H1 (cell line): ENCODE measurements around the gene PCBP4. TPM values are rescaled to one million over a fixed set of nuclear protein-coding genes. Genes with fewer than 3 reads are reported as not detected.
A peak's percentile ranks its signal among the peaks of the same experiment; 100 is the strongest.

Source experiments
- CTCF ChIA-PET: fragments of 300-600 bp; sonication (Branson Sonifier 250); formaldehyde crosslinking; loops from one replicate; lab custom pipeline; 2021; ENCODE audit not compliant: partially characterized antibody; lab: Charles Lee
- POLR2A ChIA-PET: fragments of 300-600 bp; sonication (Branson Sonifier 250); formaldehyde crosslinking; loops from one replicate; lab custom pipeline; 2021; ENCODE audit warnings: inconsistent platforms; ENCODE audit not compliant: partially characterized antibody; lab: Charles Lee
- DNase-seq, 2 experiments: peaks; one replicate each; pipeline versions ENCODE4 v3.0.0 to v3.0.0-alpha.2; 2010 to 2022; ENCODE audit warnings: low spot score in 2 of 2, low read depth in 1 of 2, mixed read lengths in 1 of 2
- FAIRE-seq: peaks from 2 replicates; lab custom pipeline; 2011; peaks lifted over from hg19 to GRCh38; lab: Jason Lieb, UNC
- H2AFZ ChIP-seq: 2 replicates; pipeline ENCODE4 v1.8.1; 2012; ENCODE audit warnings: low read length, inconsistent platforms
- H2AK5ac ChIP-seq: 2 replicates; pipeline ENCODE4 v1.6.1; 2013; ENCODE audit warnings: low read depth, low read length
- H2BK120ac ChIP-seq: replicated peaks from 2 replicates; pipeline ENCODE3; 2013; ENCODE audit warnings: low read depth, low read length, inconsistent platforms
- H2BK12ac ChIP-seq: 2 replicates; pipeline ENCODE4 v1.6.1; 2013; ENCODE audit warnings: low read depth, low read length
- H2BK15ac ChIP-seq: 2 replicates; pipeline ENCODE4 v1.6.1; 2013; ENCODE audit warnings: low read length
- H2BK20ac ChIP-seq: 2 replicates; pipeline ENCODE4 v1.6.1; 2013; ENCODE audit warnings: low read length
- H2BK5ac ChIP-seq: 2 replicates; pipeline ENCODE4 v1.6.1; 2013; ENCODE audit warnings: low read depth, low read length
- H3K14ac ChIP-seq: 2 replicates; pipeline ENCODE4 v1.6.1; 2013; ENCODE audit warnings: inconsistent platforms; ENCODE audit not compliant: insufficient read length
- H3K18ac ChIP-seq: 2 replicates; pipeline ENCODE4 v1.6.1; 2013; ENCODE audit warnings: low read length; ENCODE audit errors: extremely low read depth
- H3K23ac ChIP-seq: 2 replicates; pipeline ENCODE4 v1.6.1; 2013; ENCODE audit warnings: inconsistent platforms; ENCODE audit not compliant: insufficient read length
- H3K23me2 ChIP-seq: 2 replicates; pipeline ENCODE4 v1.6.1; 2013; ENCODE audit warnings: low read depth, low read length
- H3K27ac ChIP-seq: 2 replicates; pipeline ENCODE4 v1.6.1; 2011; ENCODE audit warnings: low read depth, low read length, inconsistent platforms
- H3K27me3 ChIP-seq, 4 experiments: replicated peaks in 1 of 4; 1 replicate in 1 of 4; 2 replicates in 3 of 4; pipeline versions ENCODE4 v1.6.1 to v1.8.1; 2011 to 2013; ENCODE audit warnings: low read length in 3 of 4, mild to moderate bottlenecking in 3 of 4, inconsistent platforms in 2 of 4, mixed read lengths in 2 of 4, moderate library complexity in 1 of 4; ENCODE audit not compliant: control insufficient read depth in 3 of 4, insufficient read depth in 3 of 4; ENCODE audit errors: extremely low read depth in 1 of 4
- H3K36me3 ChIP-seq, 4 experiments: 2 replicates each; pipeline versions ENCODE4 v1.6.1 to v1.8.1; 2011 to 2013; ENCODE audit warnings: mild to moderate bottlenecking in 4 of 4, low read length in 3 of 4, moderate library complexity in 2 of 4, control low read depth in 1 of 4, inconsistent platforms in 1 of 4; ENCODE audit not compliant: insufficient read depth in 4 of 4, control insufficient read depth in 2 of 4
- H3K4ac ChIP-seq: replicated peaks from 2 replicates; pipeline ENCODE3; 2013; ENCODE audit warnings: low read length, low read depth, mixed read lengths, inconsistent platforms; ENCODE audit not compliant: insufficient read length
- H3K4me1 ChIP-seq, 4 experiments: replicated peaks in 1 of 4; 1 replicate in 1 of 4; 2 replicates in 3 of 4; pipeline versions ENCODE4 v1.6.1 to v1.8.1; 2011 to 2013; ENCODE audit warnings: low read length in 3 of 4, inconsistent platforms in 2 of 4, mixed read lengths in 1 of 4; ENCODE audit not compliant: insufficient read depth in 4 of 4, control insufficient read depth in 3 of 4
- H3K4me2 ChIP-seq, 2 experiments: 2 replicates each; pipeline versions ENCODE4 v1.6.1 to v1.8.1; 2011 to 2013; ENCODE audit warnings: low read depth in 2 of 2, low read length in 2 of 2, control low read depth in 1 of 2, inconsistent platforms in 1 of 2, mild to moderate bottlenecking in 1 of 2; ENCODE audit not compliant: insufficient read depth in 1 of 2
- H3K4me3 ChIP-seq, 4 experiments: fragments of 200-600, 300-600 bp in 1 of 4; sonication (generic), shearing (Covaris generic), sonication (Bioruptor Twin) in 1 of 4; 2 replicates each; pipeline versions ENCODE4 v1.5.1 to v1.8.1; 2011 to 2016; ENCODE audit warnings: low read length in 4 of 4, low read depth in 3 of 4, control low read depth in 2 of 4, inconsistent platforms in 2 of 4, mild to moderate bottlenecking in 2 of 4, mixed read lengths in 1 of 4, moderate library complexity in 1 of 4; ENCODE audit not compliant: insufficient read depth in 2 of 4; ENCODE audit errors: extremely low read depth in 1 of 4
- H3K56ac ChIP-seq: replicated peaks from 2 replicates; pipeline ENCODE3; 2013; ENCODE audit warnings: low read depth, mild to moderate bottlenecking, mixed read lengths, low read length, inconsistent platforms; ENCODE audit not compliant: insufficient read length
- H3K79me1 ChIP-seq: 2 replicates; pipeline ENCODE4 v1.6.1; 2013; ENCODE audit warnings: low read depth, low read length, control low read depth
- H3K79me2 ChIP-seq, 2 experiments: 2 replicates each; pipeline versions ENCODE4 v1.6.1 to v1.8.1; 2012 to 2013; ENCODE audit warnings: low read length in 2 of 2, mild to moderate bottlenecking in 2 of 2, inconsistent platforms in 1 of 2; ENCODE audit not compliant: insufficient read depth in 2 of 2, control insufficient read depth in 1 of 2
- H3K9ac ChIP-seq, 4 experiments: replicated peaks in 1 of 4; 1 replicate in 1 of 4; 2 replicates in 3 of 4; pipeline versions ENCODE4 v1.6.1 to v1.8.1; 2011 to 2013; ENCODE audit warnings: low read depth in 3 of 4, low read length in 3 of 4, control low read depth in 2 of 4, mild to moderate bottlenecking in 2 of 4, moderate library complexity in 2 of 4, inconsistent platforms in 1 of 4; ENCODE audit errors: extremely low read depth in 1 of 4
- H3K9me3 ChIP-seq, 2 experiments: 2 replicates each; pipeline versions ENCODE4 v1.6.1 to v1.8.1; 2012 to 2013; ENCODE audit warnings: mild to moderate bottlenecking in 2 of 2, moderate library complexity in 2 of 2, control low read depth in 1 of 2, inconsistent platforms in 1 of 2, low read depth in 1 of 2, low read length in 1 of 2, mixed read lengths in 1 of 2; ENCODE audit not compliant: insufficient read depth in 2 of 2
- H4K20me1 ChIP-seq, 2 experiments: replicated peaks in 1 of 2; 2 replicates each; pipeline versions ENCODE3 to v1.8.1; 2011 to 2013; ENCODE audit warnings: inconsistent platforms in 2 of 2, low read length in 2 of 2, mild to moderate bottlenecking in 1 of 2; ENCODE audit not compliant: insufficient read depth in 2 of 2, control insufficient read depth in 1 of 2
- H4K5ac ChIP-seq: 2 replicates; pipeline ENCODE4 v1.6.1; 2013; ENCODE audit warnings: low read length, low read depth, mixed read lengths, inconsistent platforms; ENCODE audit not compliant: insufficient read length
- H4K8ac ChIP-seq: 2 replicates; pipeline ENCODE4 v1.8.0; 2013; ENCODE audit warnings: mild to moderate bottlenecking, moderate library complexity, low read length, inconsistent platforms; ENCODE audit not compliant: insufficient read depth; ENCODE audit errors: extremely low read depth
- H4K91ac ChIP-seq: replicated peaks from 2 replicates; pipeline ENCODE3; 2013; ENCODE audit warnings: low read length, mixed read lengths, inconsistent platforms; ENCODE audit not compliant: insufficient read length
- BCL11A ChIP-seq, 2 experiments: IDR thresholded peaks; one replicate each; pipeline ENCODE4 v1.6.1; 2011; ENCODE audit warnings: low read depth in 2 of 2, low read length in 2 of 2, mild to moderate bottlenecking in 2 of 2
- CBX5 ChIP-seq: fragments of 300-800, 300-1000 bp; sonication (generic); IDR thresholded peaks from 2 replicates; pipeline ENCODE4 v1.7.1; 2016; ENCODE audit warnings: antibody characterized with exemption, low read length, low read depth
- CREB1 ChIP-seq: IDR thresholded peaks from 2 replicates; pipeline ENCODE4 v1.6.1; 2012; ENCODE audit warnings: inconsistent platforms
- KDM4A ChIP-seq: IDR thresholded peaks from one replicate; pipeline ENCODE4 v1.7.1; 2012; ENCODE audit warnings: low read depth, mild to moderate bottlenecking, moderate library complexity, low read length, inconsistent platforms; ENCODE audit not compliant: severe bottlenecking
- RFX5 ChIP-seq: IDR thresholded peaks from 2 replicates; pipeline ENCODE4 v1.6.1; 2011; ENCODE audit warnings: low read depth, low read length, improper control_type of control experiment, borderline replicate concordance
- TCF12 ChIP-seq: IDR thresholded peaks from 2 replicates; pipeline ENCODE4 v1.6.1; 2011; ENCODE audit warnings: low read depth, mild to moderate bottlenecking, low read length
- YY1 ChIP-seq: IDR thresholded peaks from 2 replicates; pipeline ENCODE4 v1.6.1; 2011; ENCODE audit warnings: low read depth, mild to moderate bottlenecking, low read length
- WGBS, 2 experiments: shearing (Covaris generic) in 1 of 2; methylation state at CpG; one replicate each; pipeline versions ENCODE4 v1.1.6 to v1.1.7; 2013 to 2015; ENCODE audit warnings: low lambda C conversion rate in 2 of 2, mixed read lengths in 2 of 2, inconsistent platforms in 1 of 2, low coverage in 1 of 2, missing lambda C conversion rate in 1 of 2; ENCODE audit not compliant: insufficient replicate concordance in 2 of 2, insufficient coverage in 1 of 2, insufficient read length in 1 of 2; ENCODE audit errors: extremely low coverage in 1 of 2, missing lambda C conversion rate in 1 of 2; 5-methylcytosine and 5-hydroxymethylcytosine counted together
- polyA plus RNA-seq, 7 experiments: library from polyadenylated mRNA; depleted of rRNA in 3 of 7; stranded (reverse) in 5 of 7; unstranded in 2 of 7; fragments of >200 nt in 5 of 7; fragments of 200-250 nt in 2 of 7; gene quantifications; 1 replicate in 5 of 7; 2 replicates in 1 of 7; 4 replicates in 1 of 7; pipeline versions ENCODE4 v1.2.1 to v1.2.3, GENCODE V29; 2011 to 2013; ENCODE audit warnings: missing spikeins in 2 of 7, mixed read lengths in 2 of 7
- total RNA-seq: library from RNA; stranded (reverse); fragmentation: NEBNext Ultra II Directional; extraction: Animal tissue kit (Norgen Biotek cat#: 25700); gene quantifications from 2 replicates; pipeline ENCODE4 v1.2.1, GENCODE V29; 2021
- TF ChIP-seq, protein P1 (sequence below): IDR thresholded peaks from 2 replicates; pipeline ENCODE4 v1.6.1; 2011; ENCODE audit warnings: low read length, improper control_type of control experiment

Gene PCBP4
- total and polyA plus RNA-seq, 2 of the 8 experiments (the other 6 are each of a cell fraction or from before 2014, with no cell fraction given) = 16.4 to 34.1 TPM

DNA sequence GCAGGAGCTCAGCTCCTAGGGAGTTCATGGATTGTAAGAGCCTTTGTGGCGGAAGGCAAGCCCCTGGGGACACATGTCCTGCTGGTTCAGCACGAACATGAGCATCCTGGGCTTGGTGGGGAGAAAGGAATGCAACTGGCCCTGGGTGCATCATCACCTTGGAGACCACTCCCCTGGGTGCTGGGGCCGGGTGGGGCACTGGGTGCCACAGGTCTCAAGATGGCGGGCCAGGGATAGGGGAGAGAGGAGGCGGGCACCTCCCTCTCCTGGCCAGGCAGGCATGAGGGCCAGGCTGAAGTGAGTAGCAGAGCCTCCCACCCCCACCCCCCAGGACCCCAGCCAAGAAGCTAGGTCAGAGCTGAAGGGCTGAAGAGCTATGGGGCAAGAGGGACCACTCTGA is 768 bp downstream of the PCBP4 start:
- 86% methylated on average over 5 of the region's 5 CpGs; no CpG with 5 or more reads in 1 of the 2 experiments for WGBS, 2 experiments
- H3K4me2 ChIP-seq = peak overlapping the region; percentile 77 to 85
- H2BK20ac ChIP-seq = 0 out of 2 replicates have a peak overlapping the region, but pooled peaks have one; percentile 61
- peak overlapping the region; percentile 82; the same call in 1 of the 2 replicates for H2AK5ac ChIP-seq
- H3K79me2 ChIP-seq = no peaks in the 10 kb centered on the region
- H4K8ac ChIP-seq = no peak overlapping the region; the same call in 1 of the 2 replicates
- H3K23me2 ChIP-seq = peaks cover 9% of the 10 kb centered on the region; the same call in 1 of the 2 replicates
- ChIA-PET CTCF (interaction anchor here (1.7 to 10.5 kb wide), 3 partner anchors 9 to 86 kb away, joined by 4 to 66 read pairs (median 12); partner anchors contain the start of gene ACY1), POLR2A (interaction anchor here (0.7 to 29.3 kb wide), 9 partner anchors 8 to 565 kb away, joined by 3 to 923 read pairs (median 8); partner anchors contain the start of genes ABHD14A, ABHD14B, ACY1 and GPR62)
- DNase-seq = no peak
- peak overlapping the region; percentile 17 for H4K91ac ChIP-seq
- peak overlapping the region; percentile 80; the same call in 1 of the 2 replicates for H2BK12ac ChIP-seq
- no peak overlapping the region for H2BK120ac ChIP-seq
- H2BK5ac ChIP-seq = peak overlapping the region; percentile 44; the same call in 1 of the 2 replicates
- peak overlapping the region; percentile 90 for H3K18ac ChIP-seq
- no peaks in the 10 kb centered on the region for H3K79me1 ChIP-seq
- no peaks in the 10 kb centered on the region for H3K36me3 ChIP-seq
- H4K20me1 ChIP-seq = peaks cover 0 to 8% of the 10 kb centered on the region in 2 experiments
- H3K9ac ChIP-seq = no peak overlapping the region
- peak overlapping the region in 2 of 4 experiments; percentile 37 to 64; a peak in 4 of 8 replicates for H3K4me3 ChIP-seq
- no peak overlapping the region for H4K5ac ChIP-seq
- peak overlapping the region; percentile 46; the same call in 1 of the 2 replicates for H2BK15ac ChIP-seq
- H3K23ac ChIP-seq = no peak overlapping the region
- H3K4ac ChIP-seq = no peak overlapping the region
- H3K14ac ChIP-seq = no peak overlapping the region
- FAIRE-seq = no peak
- H2AFZ ChIP-seq = no peak overlapping the region
- H3K27ac ChIP-seq = no peak overlapping the region
- H3K4me1 ChIP-seq = peaks cover 12 to 42% (median 33%) of the 10 kb centered on the region in 4 experiments
- TF ChIP-seq RFX5 (no peak), BCL11A (IDR thresholded peaks at IDR 0.05; ENCODE audit: low read depth in 2 of 2, low read length in 2 of 2) (no peak), TCF12 (no peak), CBX5 (no peak), YY1 (0 out of 2 replicates have a peak, but pooled peaks have one; percentile 12), CREB1 (no peak), KDM4A (no peak)
- TF ChIP-seq, protein P1, sequence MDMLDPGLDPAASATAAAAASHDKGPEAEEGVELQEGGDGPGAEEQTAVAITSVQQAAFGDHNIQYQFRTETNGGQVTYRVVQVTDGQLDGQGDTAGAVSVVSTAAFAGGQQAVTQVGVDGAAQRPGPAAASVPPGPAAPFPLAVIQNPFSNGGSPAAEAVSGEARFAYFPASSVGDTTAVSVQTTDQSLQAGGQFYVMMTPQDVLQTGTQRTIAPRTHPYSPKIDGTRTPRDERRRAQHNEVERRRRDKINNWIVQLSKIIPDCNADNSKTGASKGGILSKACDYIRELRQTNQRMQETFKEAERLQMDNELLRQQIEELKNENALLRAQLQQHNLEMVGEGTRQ = no peak
- peaks cover 0 to 13% (median 2%) of the 10 kb centered on the region in 4 experiments; a peak in 5 of 7 replicates for H3K27me3 ChIP-seq
- no peaks in the 10 kb centered on the region for H3K9me3 ChIP-seq
- no peak overlapping the region for H3K56ac ChIP-seq
